GM18502 (cell line): ENCODE measurements around the gene TSN.
"Not testable (repeated sequence)": the region's sequence is repeated elsewhere in the genome, so short reads cannot be mapped to it uniquely, and the experiment has no call there.

ENCODE experiments used
- ATAC-seq: cut with Tn5 transposase; IDR thresholded peaks from one replicate; pipeline ENCODE4 v1.9.1; 2021; ENCODE audit warnings: mild to moderate bottlenecking; ENCODE audit not compliant: unreplicated experiment, poor library complexity

TSN gene

GRCh38 chr2:121755237-121756111 lies at the start of gene TSN:
TSS of gene TSN (plus strand) at chr2:121755651. CDS start at chr2:121755780, 129 bp downstream.
- ATAC-seq: peak; percentile 100

GRCh38 chr2:121705958-121706357 lies 49.5 kb upstream of the TSN start:
- no peak for ATAC-seq

- no peak for ATAC-seq
These were observed 48.0 kb upstream of the TSN start for GRCh38 chr2:121707344-121707919.

- ATAC-seq: no peak
These were observed 47.5 kb upstream of the TSN start for GRCh38 chr2:121707920-121708361.

GRCh38 chr2:121709776-121710469 lies 45.5 kb upstream of the TSN start:
- ATAC-seq: no peak

- no peak for ATAC-seq
These were observed 44.8 kb upstream of the TSN start for GRCh38 chr2:121710470-121711170.

GRCh38 chr2:121711481-121711880 lies 44.0 kb upstream of the TSN start:
- ATAC-seq: not testable (repeated sequence)

GRCh38 chr2:121716126-121716525 lies 39.3 kb upstream of the TSN start:
- ATAC-seq: no peak

GRCh38 chr2:121717529-121717928 lies 37.9 kb upstream of the TSN start:
- ATAC-seq: no peak

GRCh38 chr2:121721926-121722325 lies 33.5 kb upstream of the TSN start:
- no peak for ATAC-seq

- no peak for ATAC-seq
These were observed 33.0 kb upstream of the TSN start for GRCh38 chr2:121722479-121722878.

- ATAC-seq: no peak
These were observed 32.1 kb upstream of the TSN start for GRCh38 chr2:121723316-121723715.

GRCh38 chr2:121727332-121727731 lies 28.1 kb upstream of the TSN start:
- no peak for ATAC-seq

- ATAC-seq: no peak
These were observed 27.5 kb upstream of the TSN start for GRCh38 chr2:121727950-121728349.

GRCh38 chr2:121731366-121731765 lies 24.1 kb upstream of the TSN start:
- no peak for ATAC-seq

- not testable (repeated sequence) for ATAC-seq
These were observed 20.9 kb upstream of the TSN start for GRCh38 chr2:121734544-121734943.

GRCh38 chr2:121735518-121736074 lies 19.9 kb upstream of the TSN start:
- ATAC-seq: no peak

GRCh38 chr2:121736140-121736461 lies 19.4 kb upstream of the TSN start:
- ATAC-seq: no peak

- peak; percentile 92 for ATAC-seq
These were observed 18.8 kb upstream of the TSN start, which contains the start of gene NIFK for GRCh38 chr2:121736462-121737336. TSS of gene NIFK (minus strand) at chr2:121736875. CDS start at chr2:121736850, 25 bp downstream.
